C4-2B (cell line): ENCODE data around the gene KRT38.

Experiments used
- H3K27ac ChIP-seq: fragments of 450-650 bp; 2 replicates; pipeline ENCODE4 v1.5.1; 2017
- CTCF ChIP-seq: fragments of 450-650 bp; conservative IDR thresholded peaks from 2 replicates; pipeline ENCODE4 v1.5.1; 2017; ENCODE audit warnings: mild to moderate bottlenecking
- ZFX ChIP-seq: fragments of 450-650 bp; IDR thresholded peaks from 2 replicates; pipeline ENCODE4 v1.6.1; 2017

KRT38 gene

GRCh38 chr17:41483531-41483930, 42.7 kb upstream of the KRT38 start:
- TF ChIP-seq CTCF (no peak), ZFX (no peak)
- no peak overlapping the region for H3K27ac ChIP-seq

GRCh38 chr17:41481036-41481435, 40.3 kb upstream of the KRT38 start, which contains the start of gene KRT35:
KRT35 (minus strand) TSS chr17:41481151; CDS start chr17:41481097, 54 bp downstream.
- H3K27ac ChIP-seq: no peak within 1 kb of the TSS
- no peak for TF ChIP-seq ZFX
- no peak for TF ChIP-seq CTCF

GRCh38 chr17:41480581-41480980, 39.8 kb upstream of the KRT38 start:
- no peak overlapping the region for H3K27ac ChIP-seq
- no peak for TF ChIP-seq CTCF
- TF ChIP-seq ZFX: no peak

- no peak for TF ChIP-seq CTCF
- TF ChIP-seq ZFX: no peak
- no peak overlapping the region for H3K27ac ChIP-seq
Measured at GRCh38 chr17:41480136-41480535, 39.4 kb upstream of the KRT38 start.

GRCh38 chr17:41478237-41478636, 37.5 kb upstream of the KRT38 start:
- TF ChIP-seq CTCF (no peak), ZFX (no peak)
- no peak overlapping the region for H3K27ac ChIP-seq

GRCh38 chr17:41476866-41477815, 36.4 kb upstream of the KRT38 start:
- no peak overlapping the region for H3K27ac ChIP-seq
- no peak for TF ChIP-seq ZFX
- TF ChIP-seq CTCF: no peak

- no peak overlapping the region for H3K27ac ChIP-seq
- no peak for TF ChIP-seq CTCF
- no peak for TF ChIP-seq ZFX
Measured at GRCh38 chr17:41475421-41475820, 34.6 kb upstream of the KRT38 start.
